ENCODE measurements around the gene ASXL1. TPM values are rescaled to one million over a fixed set of nuclear protein-coding genes. Genes with fewer than 3 reads are reported as not detected.

ASXL1 gene
- total RNA-seq, 4 donors from 2014 or later, result 69.1 to 116 (median 102) TPM

GRCh38 chr20:32344835-32345506, 13.2 kb upstream of the ASXL1 start:
- no peak overlapping the region for H3K4me3 ChIP-seq
- no peak overlapping the region for H3K27ac ChIP-seq
- no peak for TF ChIP-seq POLR2A (IDR thresholded peaks at IDR 0.05)
- no peak for TF ChIP-seq CTCF (IDR thresholded peaks at IDR 0.05)
- no peaks in the 10 kb centered on the region for H3K36me3 ChIP-seq
- DNase-seq, result no peak
- no peaks in the 10 kb centered on the region for H3K9me3 ChIP-seq
- no peaks in the 10 kb centered on the region for H3K4me1 ChIP-seq
- H3K27me3 ChIP-seq, result no peaks in the 10 kb centered on the region
- intact Hi-C loops (cut with DNase I; ENCODE audit: low total_unique reads), result no loop called here

GRCh38 chr20:32348207-32348606, 9.9 kb upstream of the ASXL1 start:
- H3K27me3 ChIP-seq, result no peaks in the 10 kb centered on the region
- no peaks in the 10 kb centered on the region for H3K36me3 ChIP-seq
- intact Hi-C loops (cut with DNase I; ENCODE audit: low total_unique reads), result no loop called here
- H3K4me1 ChIP-seq, result no peaks in the 10 kb centered on the region
- no peak for DNase-seq
- TF ChIP-seq POLR2A (IDR thresholded peaks at IDR 0.05) (no peak), CTCF (IDR thresholded peaks at IDR 0.05) (no peak)
- no peak overlapping the region for H3K27ac ChIP-seq
- no peak overlapping the region for H3K4me3 ChIP-seq
- H3K9me3 ChIP-seq, result no peaks in the 10 kb centered on the region

GRCh38 chr20:32350421-32350820, 7.7 kb upstream of the ASXL1 start:
- H3K4me1 ChIP-seq, result no peaks in the 10 kb centered on the region
- no peaks in the 10 kb centered on the region for H3K9me3 ChIP-seq
- H3K27ac ChIP-seq, result no peak overlapping the region
- TF ChIP-seq POLR2A (IDR thresholded peaks at IDR 0.05) (no peak), CTCF (IDR thresholded peaks at IDR 0.05) (no peak)
- no peaks in the 10 kb centered on the region for H3K27me3 ChIP-seq
- no peak for DNase-seq
- intact Hi-C loops (cut with DNase I; ENCODE audit: low total_unique reads), result no loop called here
- no peaks in the 10 kb centered on the region for H3K36me3 ChIP-seq
- no peak overlapping the region for H3K4me3 ChIP-seq

- intact Hi-C loops (cut with DNase I; ENCODE audit: low total_unique reads), result no loop called here
- H3K27me3 ChIP-seq, result no peaks in the 10 kb centered on the region
- no peak overlapping the region for H3K27ac ChIP-seq
- no peak for DNase-seq
- no peaks in the 10 kb centered on the region for H3K4me1 ChIP-seq
- TF ChIP-seq CTCF (IDR thresholded peaks at IDR 0.05) (no peak), POLR2A (IDR thresholded peaks at IDR 0.05) (no peak)
- H3K36me3 ChIP-seq, result no peaks in the 10 kb centered on the region
- H3K4me3 ChIP-seq, result no peak overlapping the region
- no peaks in the 10 kb centered on the region for H3K9me3 ChIP-seq
These were observed 5.9 kb upstream of the ASXL1 start for GRCh38 chr20:32352121-32352720.

- no peaks in the 10 kb centered on the region for H3K27me3 ChIP-seq
- H3K4me3 ChIP-seq, result no peak overlapping the region
- H3K27ac ChIP-seq, result no peak overlapping the region
- TF ChIP-seq CTCF (IDR thresholded peaks at IDR 0.05), result no peak
- TF ChIP-seq POLR2A (IDR thresholded peaks at IDR 0.05), result no peak
- H3K36me3 ChIP-seq, result no peaks in the 10 kb centered on the region
- H3K9me3 ChIP-seq, result no peaks in the 10 kb centered on the region
- H3K4me1 ChIP-seq, result no peaks in the 10 kb centered on the region
- no peak for DNase-seq
- intact Hi-C loops (cut with DNase I; ENCODE audit: low total_unique reads), result no loop called here
These were observed 4.2 kb upstream of the ASXL1 start for GRCh38 chr20:32353848-32354496.
